ENCODE measurements around the gene UBE2I. TPM values are rescaled to one million over a fixed set of nuclear protein-coding genes. Genes with fewer than 3 reads are reported as not detected.
"Not testable (repeated sequence)": the region's sequence is repeated elsewhere in the genome, so short reads cannot be mapped to it uniquely, and the experiment has no call there.

UBE2I gene
- total RNA-seq, 1 donor from 2014 or later, result 141 TPM

- Histone ChIP-seq H3K27ac (no peak overlapping the region), H3K27me3 (peaks cover 13% of the 10 kb centered on the region), H3K4me1 (no peaks in the 10 kb centered on the region), H3K9me3 (no peaks in the 10 kb centered on the region), H3K36me3 (no peaks in the 10 kb centered on the region), H3K4me3 (no peak overlapping the region)
- no peak for DNase-seq (ENCODE audit: low spot score in 2 of 2)
- intact Hi-C loops (cut with DNase I), result no loop called here
- TF ChIP-seq, protein P1, sequence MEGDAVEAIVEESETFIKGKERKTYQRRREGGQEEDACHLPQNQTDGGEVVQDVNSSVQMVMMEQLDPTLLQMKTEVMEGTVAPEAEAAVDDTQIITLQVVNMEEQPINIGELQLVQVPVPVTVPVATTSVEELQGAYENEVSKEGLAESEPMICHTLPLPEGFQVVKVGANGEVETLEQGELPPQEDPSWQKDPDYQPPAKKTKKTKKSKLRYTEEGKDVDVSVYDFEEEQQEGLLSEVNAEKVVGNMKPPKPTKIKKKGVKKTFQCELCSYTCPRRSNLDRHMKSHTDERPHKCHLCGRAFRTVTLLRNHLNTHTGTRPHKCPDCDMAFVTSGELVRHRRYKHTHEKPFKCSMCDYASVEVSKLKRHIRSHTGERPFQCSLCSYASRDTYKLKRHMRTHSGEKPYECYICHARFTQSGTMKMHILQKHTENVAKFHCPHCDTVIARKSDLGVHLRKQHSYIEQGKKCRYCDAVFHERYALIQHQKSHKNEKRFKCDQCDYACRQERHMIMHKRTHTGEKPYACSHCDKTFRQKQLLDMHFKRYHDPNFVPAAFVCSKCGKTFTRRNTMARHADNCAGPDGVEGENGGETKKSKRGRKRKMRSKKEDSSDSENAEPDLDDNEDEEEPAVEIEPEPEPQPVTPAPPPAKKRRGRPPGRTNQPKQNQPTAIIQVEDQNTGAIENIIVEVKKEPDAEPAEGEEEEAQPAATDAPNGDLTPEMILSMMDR (IDR thresholded peaks at IDR 0.05), result no peak
Observed at GRCh38 chr16:1289477-1289866, 20.0 kb upstream of the UBE2I start.

DNA sequence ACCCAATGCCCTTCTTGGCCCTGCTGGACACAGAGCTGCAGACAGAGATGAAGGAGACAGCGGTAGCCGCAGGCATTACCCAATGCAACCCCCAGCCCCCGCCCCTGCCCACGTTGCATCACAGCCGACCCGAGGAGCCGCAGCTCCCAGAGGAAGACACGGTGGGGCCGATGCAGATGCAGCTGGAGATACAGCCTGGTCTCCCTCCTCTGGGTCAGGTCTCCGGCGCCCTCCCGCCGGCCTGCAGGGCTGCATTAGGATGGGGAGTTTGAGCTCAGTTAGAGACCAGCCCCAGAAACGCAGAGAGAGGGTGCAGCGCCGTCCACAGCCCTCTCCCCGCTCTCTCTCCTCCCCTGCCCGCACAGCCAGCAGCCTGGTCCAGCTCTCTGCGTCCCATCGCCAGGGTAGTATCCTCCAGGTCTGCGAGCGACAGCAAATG is 19.4 kb upstream of the UBE2I start:
- H3K27ac ChIP-seq, result no peak overlapping the region
- no peaks in the 10 kb centered on the region for H3K4me1 ChIP-seq
- H3K36me3 ChIP-seq, result no peaks in the 10 kb centered on the region
- peaks cover 13% of the 10 kb centered on the region for H3K27me3 ChIP-seq
- intact Hi-C loops (cut with DNase I), result no loop called here
- TF ChIP-seq, protein P1 (IDR thresholded peaks at IDR 0.05), result no peak
- H3K9me3 ChIP-seq, result no peaks in the 10 kb centered on the region
- no peak for DNase-seq (ENCODE audit: low spot score in 2 of 2)
- no peak overlapping the region for H3K4me3 ChIP-seq

GRCh38 chr16:1290860-1291575 is 18.4 kb upstream of the UBE2I start:
- peaks cover 13% of the 10 kb centered on the region for H3K27me3 ChIP-seq
- no peaks in the 10 kb centered on the region for H3K9me3 ChIP-seq
- H3K4me1 ChIP-seq, result no peaks in the 10 kb centered on the region
- DNase-seq (ENCODE audit: low spot score in 2 of 2), result no peak
- intact Hi-C loops (cut with DNase I), result no loop called here
- H3K4me3 ChIP-seq, result no peak overlapping the region
- H3K27ac ChIP-seq, result no peak overlapping the region
- H3K36me3 ChIP-seq, result no peaks in the 10 kb centered on the region
- TF ChIP-seq, protein P1 (IDR thresholded peaks at IDR 0.05), result no peak

GRCh38 chr16:1291576-1291974 is 17.9 kb upstream of the UBE2I start:
- TF ChIP-seq, protein P1 (IDR thresholded peaks at IDR 0.05), result no peak
- Histone ChIP-seq H3K4me1 (no peaks in the 10 kb centered on the region), H3K9me3 (no peaks in the 10 kb centered on the region), H3K36me3 (no peaks in the 10 kb centered on the region), H3K27ac (no peak overlapping the region), H3K27me3 (peaks cover 13% of the 10 kb centered on the region), H3K4me3 (no peak overlapping the region)
- DNase-seq (ENCODE audit: low spot score in 2 of 2), result no peak
- intact Hi-C loops (cut with DNase I), result no loop called here

- H3K9me3 ChIP-seq; H3K36me3 ChIP-seq; intact Hi-C loops (cut with DNase I); DNase-seq (ENCODE audit: low spot score in 2 of 2); H3K27ac ChIP-seq; H3K4me1 ChIP-seq; H3K4me3 ChIP-seq: not testable (repeated sequence)
- H3K27me3 ChIP-seq, result peaks cover 13% of the 10 kb centered on the region
Observed at GRCh38 chr16:1292208-1292607, 17.2 kb upstream of the UBE2I start.

DNA sequence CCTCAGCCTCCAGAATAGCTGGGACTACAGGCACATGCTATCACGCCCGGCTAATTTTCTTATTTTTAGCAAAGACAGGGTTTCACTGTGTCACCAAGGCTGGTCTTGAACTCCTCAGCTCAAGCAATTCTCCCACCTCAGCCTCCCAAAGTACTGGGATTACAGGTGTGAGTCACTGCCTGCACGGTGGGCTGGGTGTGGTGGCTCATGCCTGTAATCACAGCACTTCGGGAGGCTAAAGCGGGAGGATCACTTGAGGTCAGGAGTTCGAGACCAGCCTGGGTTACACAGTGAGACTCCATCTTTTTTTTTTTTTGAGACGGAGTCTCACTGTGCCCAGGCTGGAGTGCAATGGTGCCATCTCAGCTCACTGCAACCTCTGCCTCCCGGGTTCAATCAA is 16.6 kb upstream of the UBE2I start:
- H3K4me1 ChIP-seq; intact Hi-C loops (cut with DNase I); H3K4me3 ChIP-seq; DNase-seq (ENCODE audit: low spot score in 2 of 2); H3K27ac ChIP-seq; H3K36me3 ChIP-seq; H3K9me3 ChIP-seq: not testable (repeated sequence)
- peaks cover 13% of the 10 kb centered on the region for H3K27me3 ChIP-seq

Data from ascending aorta (tissue), 2 donors.